Astrocyte (in vitro differentiated cells and primary cell): ENCODE measurements around the gene KANK4. TPM values are rescaled to one million over a fixed set of nuclear protein-coding genes. Genes with fewer than 3 reads are reported as not detected.
A peak's percentile ranks its signal among the peaks of the same experiment; 100 is the strongest.

Experiments
- DNase-seq: peaks from one replicate; pipeline ENCODE4 v3.0.0-alpha.2; 2010; ENCODE audit warnings: low read depth
- FAIRE-seq: peaks from 2 replicates; lab custom pipeline; 2011; peaks lifted over from hg19 to GRCh38; lab: Jason Lieb, UNC
- H2AFZ ChIP-seq: 2 replicates; pipeline ENCODE4 v1.6.0; 2012; ENCODE audit warnings: low read depth, low read length, inconsistent platforms
- H3K27ac ChIP-seq: 2 replicates; pipeline ENCODE4 v1.5.1; 2011; ENCODE audit warnings: low read depth, low read length, inconsistent platforms
- H3K27me3 ChIP-seq: 2 replicates; pipeline ENCODE4 v1.6.0; 2011; ENCODE audit warnings: low read length, inconsistent platforms; ENCODE audit not compliant: insufficient read depth
- H3K36me3 ChIP-seq: 2 replicates; pipeline ENCODE4 v1.5.1; 2011; ENCODE audit warnings: low read length, inconsistent platforms; ENCODE audit not compliant: insufficient read depth
- H3K4me1 ChIP-seq: 2 replicates; pipeline ENCODE4 v1.5.1; 2011; ENCODE audit warnings: low read length, inconsistent platforms; ENCODE audit not compliant: insufficient read depth
- H3K4me2 ChIP-seq: 2 replicates; pipeline ENCODE4 v1.6.0; 2012; ENCODE audit warnings: low read length, inconsistent platforms
- H3K4me3 ChIP-seq: 2 replicates; pipeline ENCODE4 v1.5.1; 2011; ENCODE audit warnings: low read depth, mild to moderate bottlenecking, low read length, inconsistent platforms; ENCODE audit not compliant: insufficient read depth
- H3K79me2 ChIP-seq: 2 replicates; pipeline ENCODE4 v1.6.0; 2012; ENCODE audit warnings: mild to moderate bottlenecking, low read length, inconsistent platforms; ENCODE audit not compliant: insufficient read depth
- H3K9ac ChIP-seq: 2 replicates; pipeline ENCODE4 v1.6.0; 2012; ENCODE audit warnings: mild to moderate bottlenecking, low read length, inconsistent platforms
- H3K9me3 ChIP-seq: 2 replicates; pipeline ENCODE4 v1.5.1; 2012; ENCODE audit warnings: low read depth, mild to moderate bottlenecking, low read length, inconsistent platforms; ENCODE audit not compliant: insufficient read depth
- H4K20me1 ChIP-seq: 2 replicates; pipeline ENCODE4 v1.6.0; 2012; ENCODE audit warnings: low read length, inconsistent platforms; ENCODE audit not compliant: insufficient read depth
- H3K27ac Mint-ChIP-seq: one replicate; pipeline ENCODE4 v1.8.0; 2021; ENCODE audit warnings: mild to moderate bottlenecking, mixed read lengths; ENCODE audit not compliant: unreplicated experiment
- H3K27me3 Mint-ChIP-seq: one replicate; pipeline ENCODE4 v1.8.0; 2021; ENCODE audit warnings: low read depth, mixed read lengths; ENCODE audit not compliant: unreplicated experiment
- H3K36me3 Mint-ChIP-seq: one replicate; pipeline ENCODE4 v1.8.0; 2021; ENCODE audit warnings: low read depth, mixed read lengths; ENCODE audit not compliant: unreplicated experiment
- H3K4me1 Mint-ChIP-seq: one replicate; pipeline ENCODE4 v1.8.0; 2021; ENCODE audit warnings: low read depth, mixed read lengths; ENCODE audit not compliant: unreplicated experiment
- H3K4me3 Mint-ChIP-seq: one replicate; pipeline ENCODE4 v1.8.0; 2021; ENCODE audit warnings: mild to moderate bottlenecking, moderate library complexity, mixed read lengths; ENCODE audit not compliant: unreplicated experiment
- H3K9me3 Mint-ChIP-seq: one replicate; pipeline ENCODE4 v1.8.0; 2021; ENCODE audit warnings: mild to moderate bottlenecking, mixed read lengths; ENCODE audit not compliant: unreplicated experiment
- CTCF ChIP-seq: IDR thresholded peaks from 2 replicates; pipeline ENCODE4 v1.5.1; 2011; ENCODE audit warnings: low read depth, mild to moderate bottlenecking, inconsistent platforms, low read length, moderate library complexity; ENCODE audit not compliant: insufficient read depth
- EZH2 ChIP-seq: IDR thresholded peaks from 2 replicates; pipeline ENCODE4 v1.6.1; 2012; ENCODE audit warnings: mild to moderate bottlenecking, low read length, inconsistent platforms; ENCODE audit not compliant: insufficient read depth
- total RNA-seq: library from RNA; stranded (reverse); gene quantifications from 2 replicates; pipeline ENCODE4 v1.2.1, GENCODE V29; 2021

The KANK4 gene
- total RNA-seq, 1 donor from 2014 or later = 8.5 TPM

- H3K79me2 ChIP-seq = no peaks in the 10 kb centered on the region
- no peaks in the 10 kb centered on the region for H3K9me3 ChIP-seq
- Mint-ChIP-seq H3K27me3 (peaks cover 4% of the 10 kb centered on the region), H3K36me3 (peaks cover 2% of the 10 kb centered on the region), H3K27ac (peak overlapping the region; percentile 91), H3K4me3 (no peak overlapping the region), H3K4me1 (peaks cover 24% of the 10 kb centered on the region), H3K9me3 (peaks cover 7% of the 10 kb centered on the region)
- TF ChIP-seq CTCF (no peak), EZH2 (no peak)
- no peak overlapping the region for H3K4me2 ChIP-seq
- H3K27ac ChIP-seq = no peak overlapping the region
- FAIRE-seq (no peak), DNase-seq (no peak)
- no peaks in the 10 kb centered on the region for H4K20me1 ChIP-seq
- no peak overlapping the region for H3K9ac ChIP-seq
- peak overlapping the region; percentile 71 for H2AFZ ChIP-seq
- H3K36me3 ChIP-seq = no peaks in the 10 kb centered on the region
- no peaks in the 10 kb centered on the region for H3K27me3 ChIP-seq
- H3K4me1 ChIP-seq = peaks cover 5% of the 10 kb centered on the region
- no peak overlapping the region for H3K4me3 ChIP-seq
Measured at GRCh38 chr1:62336995-62337705, 17.9 kb upstream of the KANK4 start.

GRCh38 chr1:62336638-62336994 is 17.4 kb upstream of the KANK4 start:
- TF ChIP-seq EZH2 (no peak), CTCF (no peak)
- no peak overlapping the region for H3K27ac ChIP-seq
- H3K4me1 ChIP-seq = peaks cover 5% of the 10 kb centered on the region
- no peaks in the 10 kb centered on the region for H3K9me3 ChIP-seq
- H3K79me2 ChIP-seq = no peaks in the 10 kb centered on the region
- no peak for FAIRE-seq
- H3K4me3 Mint-ChIP-seq = no peak overlapping the region
- no peaks in the 10 kb centered on the region for H4K20me1 ChIP-seq
- H3K27me3 ChIP-seq = no peaks in the 10 kb centered on the region
- no peak overlapping the region for H3K9ac ChIP-seq
- peaks cover 4% of the 10 kb centered on the region for H3K27me3 Mint-ChIP-seq
- DNase-seq = no peak
- no peak overlapping the region for H2AFZ ChIP-seq
- peaks cover 2% of the 10 kb centered on the region for H3K36me3 Mint-ChIP-seq
- H3K4me1 Mint-ChIP-seq = peaks cover 24% of the 10 kb centered on the region
- no peaks in the 10 kb centered on the region for H3K36me3 ChIP-seq
- H3K9me3 Mint-ChIP-seq = peaks cover 7% of the 10 kb centered on the region
- H3K4me2 ChIP-seq = no peak overlapping the region
- H3K27ac Mint-ChIP-seq = no peak overlapping the region
- no peak overlapping the region for H3K4me3 ChIP-seq

GRCh38 chr1:62335656-62336055 is 16.4 kb upstream of the KANK4 start:
- Histone ChIP-seq H3K4me3 (no peak overlapping the region), H2AFZ (no peak overlapping the region), H3K9me3 (no peaks in the 10 kb centered on the region), H3K79me2 (no peaks in the 10 kb centered on the region), H3K9ac (no peak overlapping the region), H3K4me2 (no peak overlapping the region), H3K27me3 (no peaks in the 10 kb centered on the region), H3K36me3 (no peaks in the 10 kb centered on the region), H4K20me1 (no peaks in the 10 kb centered on the region), H3K4me1 (peaks cover 5% of the 10 kb centered on the region), H3K27ac (no peak overlapping the region)
- no peak for DNase-seq
- peaks cover 4% of the 10 kb centered on the region for H3K27me3 Mint-ChIP-seq
- FAIRE-seq = no peak
- TF ChIP-seq EZH2 (no peak), CTCF (no peak)
- H3K9me3 Mint-ChIP-seq = peaks cover 7% of the 10 kb centered on the region
- no peak overlapping the region for H3K27ac Mint-ChIP-seq
- no peak overlapping the region for H3K4me3 Mint-ChIP-seq
- peaks cover 2% of the 10 kb centered on the region for H3K36me3 Mint-ChIP-seq
- peaks cover 24% of the 10 kb centered on the region for H3K4me1 Mint-ChIP-seq
